ENCODE results near the gene PSMB10. TPM values are rescaled to one million over a fixed set of nuclear protein-coding genes. Genes with fewer than 3 reads are reported as not detected.
A peak's percentile ranks its signal among the peaks of the same experiment; 100 is the strongest.

Gene PSMB10
- total and polyA plus RNA-seq, 10 donors: 80.3 to 236 (median 141) TPM

DNA sequence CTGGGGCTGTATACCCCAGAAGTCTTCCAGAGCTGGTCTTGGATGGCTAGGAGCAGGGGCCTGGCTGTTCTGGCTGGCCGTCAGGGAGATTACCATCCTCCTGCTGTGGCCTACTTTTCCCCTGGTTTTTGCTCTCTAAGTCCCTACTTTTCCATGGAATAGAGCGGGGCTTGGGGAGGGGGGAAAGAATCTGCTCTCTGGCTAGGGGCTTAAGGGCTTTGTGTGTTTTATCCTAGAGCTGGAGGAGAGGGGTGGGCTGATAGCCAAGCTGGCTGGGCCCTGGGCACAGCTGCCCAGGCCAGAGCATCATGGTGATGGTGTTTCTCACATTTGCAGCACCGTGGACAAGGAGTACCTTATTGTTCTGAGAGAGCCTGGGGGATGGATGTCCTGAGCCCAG lies 48.3 kb downstream of the PSMB10 start:
- no peak overlapping the region for H3K4me3 ChIP-seq
- no peak for DNase-seq
- 86 to 93% (median 90%) methylated on average over 2 to 3 of the region's 3 CpGs for WGBS, 5 donors
- H3K4me1 ChIP-seq: peaks cover 3 to 21% (median 12%) of the 10 kb centered on the region in 6 donors
- intact Hi-C loops (cut with DNase I; ENCODE audit: low total_unique reads): no loop called here
- TF ChIP-seq CTCF (IDR thresholded peaks at IDR 0.05 in 8 of 11, conservative IDR thresholded peaks at IDR 0.05 in 3 of 11): no peak
- TF ChIP-seq POLR2A (IDR thresholded peaks at IDR 0.05): no peak
- TF ChIP-seq POLR2AphosphoS5 (IDR thresholded peaks at IDR 0.05): no peak
- no peaks in the 10 kb centered on the region for H3K9me3 ChIP-seq
- H3K27ac ChIP-seq: no peak overlapping the region
- peaks cover 0 to 45% (median 32%) of the 10 kb centered on the region in 6 donors for H3K36me3 ChIP-seq
- H3K27me3 ChIP-seq (replicated peaks in 1 of 7): no peaks in the 10 kb centered on the region

- peaks cover 0 to 65% (median 52%) of the 10 kb centered on the region in 6 donors for H3K36me3 ChIP-seq
- H3K4me3 ChIP-seq: no peak overlapping the region
- TF ChIP-seq POLR2A (IDR thresholded peaks at IDR 0.05) (no peak), POLR2AphosphoS5 (IDR thresholded peaks at IDR 0.05) (no peak), CTCF (IDR thresholded peaks at IDR 0.05 in 8 of 11, conservative IDR thresholded peaks at IDR 0.05 in 3 of 11) (no peak)
- 88 to 97% (median 94%) methylated on average over 5 of the region's 5 CpGs for WGBS, 5 donors
- H3K27ac ChIP-seq: no peak overlapping the region
- H3K4me1 ChIP-seq: peaks cover 0 to 12% (median 3%) of the 10 kb centered on the region in 6 donors
- no peaks in the 10 kb centered on the region for H3K27me3 ChIP-seq (replicated peaks in 1 of 7)
- DNase-seq: no peak
- intact Hi-C loops (cut with DNase I; ENCODE audit: low total_unique reads): no loop called here
- H3K9me3 ChIP-seq: no peaks in the 10 kb centered on the region
These were observed 50.3 kb downstream of the PSMB10 start for GRCh38 chr16:67886387-67886786.

DNA sequence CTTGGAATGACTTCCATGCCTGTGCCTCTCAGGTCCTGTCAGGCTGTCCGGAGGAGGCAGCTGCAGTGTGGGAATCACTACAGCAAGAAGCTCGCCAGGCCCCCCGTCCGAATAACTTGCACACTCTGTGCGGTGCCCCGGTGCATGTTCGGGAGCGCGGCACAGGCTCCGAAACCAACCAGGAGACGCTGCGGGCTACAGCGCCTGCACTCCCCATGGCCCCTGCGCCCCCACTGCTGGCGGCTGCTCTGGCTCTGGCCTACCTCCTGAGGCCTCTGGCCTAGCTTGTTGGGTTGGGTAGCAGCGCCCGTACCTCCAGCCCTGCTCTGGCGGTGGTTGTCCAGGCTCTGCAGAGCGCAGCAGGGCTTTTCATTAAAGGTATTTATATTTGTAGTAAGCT lies 50.7 kb downstream of the PSMB10 start:
- no peak overlapping the region for H3K4me3 ChIP-seq
- H3K9me3 ChIP-seq: no peaks in the 10 kb centered on the region
- intact Hi-C loops (cut with DNase I; ENCODE audit: low total_unique reads): no loop called here
- DNase-seq: no peak
- WGBS, 5 donors: 92 to 97% (median 95%) methylated on average over 9 to 19 of the region's 19 CpGs
- peaks cover 0 to 69% (median 56%) of the 10 kb centered on the region in 6 donors for H3K36me3 ChIP-seq
- H3K27ac ChIP-seq: no peak overlapping the region
- TF ChIP-seq CTCF (IDR thresholded peaks at IDR 0.05 in 8 of 11, conservative IDR thresholded peaks at IDR 0.05 in 3 of 11) (no peak), POLR2AphosphoS5 (IDR thresholded peaks at IDR 0.05) (peak in 1 of 3 donors; percentile 39)
- H3K27me3 ChIP-seq (replicated peaks in 1 of 7): no peaks in the 10 kb centered on the region
- H3K4me1 ChIP-seq: peaks cover 0 to 12% (median 3%) of the 10 kb centered on the region in 6 donors

GRCh38 chr16:67885545-67885944 lies 51.1 kb downstream of the PSMB10 start:
- peak in 1 of 3 donors; percentile 25 for TF ChIP-seq POLR2AphosphoS5 (IDR thresholded peaks at IDR 0.05)
- TF ChIP-seq POLR2A (IDR thresholded peaks at IDR 0.05): no peak
- TF ChIP-seq CTCF (IDR thresholded peaks at IDR 0.05 in 8 of 11, conservative IDR thresholded peaks at IDR 0.05 in 3 of 11): no peak
- peaks cover 0 to 12% (median 3%) of the 10 kb centered on the region in 6 donors for H3K4me1 ChIP-seq
- H3K9me3 ChIP-seq: no peaks in the 10 kb centered on the region
- WGBS, 5 donors: 89 to 99% (median 94%) methylated on average over 12 of the region's 12 CpGs
- H3K27me3 ChIP-seq (replicated peaks in 1 of 7): no peaks in the 10 kb centered on the region
- no peak for DNase-seq
- intact Hi-C loops (cut with DNase I; ENCODE audit: low total_unique reads): no loop called here
- H3K4me3 ChIP-seq: no peak overlapping the region
- H3K27ac ChIP-seq: no peak overlapping the region
- peaks cover 0 to 73% (median 60%) of the 10 kb centered on the region in 6 donors for H3K36me3 ChIP-seq
